NCI-H774 (cell line): ENCODE measurements around the gene OLAH.

Source experiments
- DNase-seq: peaks from one replicate; lab custom pipeline; 2025; lab: John Stamatoyannopoulos, UW

The OLAH gene

GRCh38 chr10:15069230-15069629, 25.5 kb downstream of the OLAH start:
- no peak for DNase-seq

- no peak for DNase-seq
Observed at GRCh38 chr10:15072358-15072757, 28.6 kb downstream of the OLAH start.

- DNase-seq: no peak
Observed at GRCh38 chr10:15075421-15075820, 31.7 kb downstream of the OLAH start.

- DNase-seq: no peak
Observed at GRCh38 chr10:15083674-15084501, 40.1 kb downstream of the OLAH start.

- DNase-seq: peak; percentile 86
Observed at GRCh38 chr10:15084502-15084922, 40.8 kb downstream of the OLAH start.

GRCh38 chr10:15088428-15089261, 44.9 kb downstream of the OLAH start, which contains the start of gene ACBD7:
TSS of gene ACBD7 (minus strand) at chr10:15088776. CDS start at chr10:15088728, 48 bp downstream.
- DNase-seq: peak; percentile 81

- no peak for DNase-seq
Observed at GRCh38 chr10:15091418-15091817, 47.7 kb downstream of the OLAH start.

GRCh38 chr10:15092855-15093408, 49.2 kb downstream of the OLAH start:
- DNase-seq: no peak

- no peak for DNase-seq
Observed at GRCh38 chr10:15096661-15097010, 52.9 kb downstream of the OLAH start.

GRCh38 chr10:15097011-15097812, 53.5 kb downstream of the OLAH start, which contains the start of gene RPP38:
TSS of gene RPP38 (plus strand) at chr10:15097355. CDS start at chr10:15103315, 5,960 bp downstream.
- DNase-seq: peak; percentile 94

- no peak for DNase-seq
Observed at GRCh38 chr10:15099886-15100285, 56.1 kb downstream of the OLAH start.

- DNase-seq: no peak
Observed at GRCh38 chr10:15103513-15103912, 59.8 kb downstream of the OLAH start.

GRCh38 chr10:15106352-15107013, 62.7 kb downstream of the OLAH start:
- DNase-seq: peak; percentile 14

GRCh38 chr10:15112657-15113056, 68.9 kb downstream of the OLAH start:
- no peak for DNase-seq

GRCh38 chr10:15113766-15114165, 70.0 kb downstream of the OLAH start:
- no peak for DNase-seq

GRCh38 chr10:15116225-15116624, 72.5 kb downstream of the OLAH start:
- no peak for DNase-seq

- no peak for DNase-seq
Observed at GRCh38 chr10:15118615-15119014, 74.9 kb downstream of the OLAH start.

GRCh38 chr10:15120523-15120922, 76.8 kb downstream of the OLAH start:
- DNase-seq: no peak

- no peak for DNase-seq
Observed at GRCh38 chr10:15121707-15122106, 78.0 kb downstream of the OLAH start.

GRCh38 chr10:15122477-15123030, 78.8 kb downstream of the OLAH start:
- no peak for DNase-seq
